ENCODE data around the gene CD99L2. TPM values are rescaled to one million over a fixed set of nuclear protein-coding genes. Genes with fewer than 3 reads are reported as not detected.

Gene CD99L2
- total RNA-seq, 1 experiment from 2014 or later, result 29.5 TPM

DNA sequence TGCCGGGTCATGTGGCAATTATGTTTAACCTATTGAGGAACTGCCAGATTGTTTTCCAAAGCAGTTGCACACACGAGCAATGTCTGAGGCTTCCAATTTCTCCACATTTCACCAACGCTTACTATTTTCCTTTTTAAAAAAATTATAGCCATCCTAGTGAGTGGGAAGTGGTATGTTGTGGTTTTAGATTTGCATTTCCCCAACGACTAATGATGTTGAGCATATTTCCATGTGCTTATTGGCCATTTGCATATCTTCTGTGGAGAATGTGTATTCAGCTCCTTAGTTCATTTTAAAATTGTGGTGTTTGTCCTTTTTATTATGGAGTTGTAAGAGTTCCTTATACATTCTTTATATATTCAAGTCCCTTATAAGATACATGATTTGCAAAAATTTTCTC, 145.1 kb downstream of the CD99L2 start:
- Histone ChIP-seq H3K4me3 (ENCODE audit: low read depth, low read length, poor library complexity, severe bottlenecking) (no peak overlapping the region), H3K27ac (ENCODE audit: low read depth, low read length, poor library complexity, severe bottlenecking) (no peak overlapping the region), H3K4me1 (ENCODE audit: insufficient read depth, low read length, poor library complexity, severe bottlenecking) (no peaks in the 10 kb centered on the region), H3K36me3 (ENCODE audit: insufficient read depth, low read length, poor library complexity, severe bottlenecking) (no peaks in the 10 kb centered on the region), H3K27me3 (replicated peaks; ENCODE audit: insufficient read depth, low read depth, low read length, poor library complexity) (no peaks in the 10 kb centered on the region), H3K9me3 (ENCODE audit: low read depth, low read length, poor library complexity, severe bottlenecking) (no peaks in the 10 kb centered on the region)
- CTCF ChIA-PET, result no interaction called here
- no peak for TF ChIP-seq EZH2 (IDR thresholded peaks at IDR 0.05; ENCODE audit: borderline replicate concordance, low read depth, low read length, poor library complexity, severe bottlenecking)
- TF ChIP-seq, protein P1, sequence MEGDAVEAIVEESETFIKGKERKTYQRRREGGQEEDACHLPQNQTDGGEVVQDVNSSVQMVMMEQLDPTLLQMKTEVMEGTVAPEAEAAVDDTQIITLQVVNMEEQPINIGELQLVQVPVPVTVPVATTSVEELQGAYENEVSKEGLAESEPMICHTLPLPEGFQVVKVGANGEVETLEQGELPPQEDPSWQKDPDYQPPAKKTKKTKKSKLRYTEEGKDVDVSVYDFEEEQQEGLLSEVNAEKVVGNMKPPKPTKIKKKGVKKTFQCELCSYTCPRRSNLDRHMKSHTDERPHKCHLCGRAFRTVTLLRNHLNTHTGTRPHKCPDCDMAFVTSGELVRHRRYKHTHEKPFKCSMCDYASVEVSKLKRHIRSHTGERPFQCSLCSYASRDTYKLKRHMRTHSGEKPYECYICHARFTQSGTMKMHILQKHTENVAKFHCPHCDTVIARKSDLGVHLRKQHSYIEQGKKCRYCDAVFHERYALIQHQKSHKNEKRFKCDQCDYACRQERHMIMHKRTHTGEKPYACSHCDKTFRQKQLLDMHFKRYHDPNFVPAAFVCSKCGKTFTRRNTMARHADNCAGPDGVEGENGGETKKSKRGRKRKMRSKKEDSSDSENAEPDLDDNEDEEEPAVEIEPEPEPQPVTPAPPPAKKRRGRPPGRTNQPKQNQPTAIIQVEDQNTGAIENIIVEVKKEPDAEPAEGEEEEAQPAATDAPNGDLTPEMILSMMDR (conservative IDR thresholded peaks at IDR 0.05; ENCODE audit: low read depth, low read length), result no peak
- intact Hi-C loops (cut with micrococcal nuclease; ENCODE audit: unreplicated experiment), result no loop called here
- POLR2A ChIA-PET (ENCODE audit: low non-redundant PET), result no interaction called here
- DNase-seq (ENCODE audit: low spot score), result no peak
- BruUV-seq (replicated peaks), result no TSS peak

DNA sequence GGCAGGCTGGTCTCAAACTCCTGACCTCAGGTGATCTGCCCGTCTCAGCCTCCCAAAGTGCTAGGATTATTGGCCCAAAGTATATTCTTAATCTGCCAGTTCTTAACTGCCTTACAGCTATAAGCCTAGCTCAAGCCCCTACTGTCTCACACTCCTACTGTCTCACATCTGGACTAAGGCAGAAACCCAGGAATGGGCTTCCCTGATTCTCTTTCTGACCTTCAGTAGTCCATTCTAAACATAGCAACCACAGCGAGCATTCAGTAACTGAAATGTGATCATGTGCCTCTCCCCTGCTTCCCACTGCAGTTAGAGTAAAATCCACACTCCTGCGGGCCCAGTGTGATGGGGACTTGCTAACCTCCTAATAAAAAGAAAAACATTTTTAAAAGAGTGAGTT, 146.3 kb downstream of the CD99L2 start:
- H3K27me3 ChIP-seq (replicated peaks; ENCODE audit: insufficient read depth, low read depth, low read length, poor library complexity), result no peaks in the 10 kb centered on the region
- intact Hi-C loops (cut with micrococcal nuclease; ENCODE audit: unreplicated experiment), result no loop called here
- POLR2A ChIA-PET (ENCODE audit: low non-redundant PET), result no interaction called here
- H3K4me3 ChIP-seq (ENCODE audit: low read depth, low read length, poor library complexity, severe bottlenecking), result no peak overlapping the region
- no peak for DNase-seq (ENCODE audit: low spot score)
- no peaks in the 10 kb centered on the region for H3K36me3 ChIP-seq (ENCODE audit: insufficient read depth, low read length, poor library complexity, severe bottlenecking)
- H3K4me1 ChIP-seq (ENCODE audit: insufficient read depth, low read length, poor library complexity, severe bottlenecking), result no peaks in the 10 kb centered on the region
- CTCF ChIA-PET, result interaction anchor here (0.7 kb wide), 1 partner anchor 28 kb away, joined by 6 read pairs; no protein-coding TSS in a partner anchor
- H3K9me3 ChIP-seq (ENCODE audit: low read depth, low read length, poor library complexity, severe bottlenecking), result no peaks in the 10 kb centered on the region
- H3K27ac ChIP-seq (ENCODE audit: low read depth, low read length, poor library complexity, severe bottlenecking), result no peak overlapping the region
- no TSS peak for BruUV-seq (replicated peaks)
- TF ChIP-seq, protein P1 (conservative IDR thresholded peaks at IDR 0.05; ENCODE audit: low read depth, low read length), result no peak
- TF ChIP-seq EZH2 (IDR thresholded peaks at IDR 0.05; ENCODE audit: borderline replicate concordance, low read depth, low read length, poor library complexity, severe bottlenecking), result no peak

DNA sequence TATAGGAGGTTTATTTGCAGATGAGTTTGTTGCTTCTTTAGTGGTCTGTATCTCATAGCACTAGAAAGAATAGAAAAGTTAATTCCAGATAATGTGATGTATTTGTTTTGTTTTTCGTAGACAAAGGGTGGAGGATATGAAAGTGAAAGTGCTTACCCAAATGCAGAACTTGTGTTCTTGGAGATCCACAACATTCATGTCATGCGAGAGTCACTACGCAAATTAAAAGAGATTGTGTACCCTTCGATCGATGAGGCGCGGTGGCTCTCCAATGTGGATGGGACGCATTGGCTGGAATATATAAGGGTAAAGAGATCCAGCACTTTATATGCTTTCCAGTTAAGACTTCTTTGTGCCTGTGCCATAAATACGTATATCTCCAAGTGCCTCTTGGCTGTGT, 162.0 kb downstream of the CD99L2 start:
- H3K4me3 ChIP-seq (ENCODE audit: low read depth, low read length, poor library complexity, severe bottlenecking), result no peak overlapping the region
- H3K27me3 ChIP-seq (replicated peaks; ENCODE audit: insufficient read depth, low read depth, low read length, poor library complexity), result no peaks in the 10 kb centered on the region
- no peaks in the 10 kb centered on the region for H3K4me1 ChIP-seq (ENCODE audit: insufficient read depth, low read length, poor library complexity, severe bottlenecking)
- TF ChIP-seq EZH2 (IDR thresholded peaks at IDR 0.05; ENCODE audit: borderline replicate concordance, low read depth, low read length, poor library complexity, severe bottlenecking), result no peak
- TF ChIP-seq, protein P1 (conservative IDR thresholded peaks at IDR 0.05; ENCODE audit: low read depth, low read length), result no peak
- POLR2A ChIA-PET (ENCODE audit: low non-redundant PET), result no interaction called here
- intact Hi-C loops (cut with micrococcal nuclease; ENCODE audit: unreplicated experiment), result no loop called here
- H3K36me3 ChIP-seq (ENCODE audit: insufficient read depth, low read length, poor library complexity, severe bottlenecking), result peaks cover 26% of the 10 kb centered on the region
- no peak for DNase-seq (ENCODE audit: low spot score)
- CTCF ChIA-PET, result no interaction called here
- H3K9me3 ChIP-seq (ENCODE audit: low read depth, low read length, poor library complexity, severe bottlenecking), result no peaks in the 10 kb centered on the region
- no TSS peak for BruUV-seq (replicated peaks)
- H3K27ac ChIP-seq (ENCODE audit: low read depth, low read length, poor library complexity, severe bottlenecking), result no peak overlapping the region

Measured in A673 (cell line).